Spleen (tissue), 11 donors: Measurements from ENCODE around the gene RABGAP1. TPM values are rescaled to one million over a fixed set of nuclear protein-coding genes. Genes with fewer than 3 reads are reported as not detected.

Source experiments
- DNase-seq: peaks from one replicate; pipeline ENCODE4 v3.0.0-alpha.2; 2020
- H3K27ac ChIP-seq, 8 donors: fragments of 200-600 bp; sonication (generic) in 7 of 8; 1 replicate in 4 of 8; 2 replicates in 4 of 8; pipeline versions ENCODE4 v1.5.0 to v1.8.0; 2016 to 2021; ENCODE audit warnings: inconsistent platforms in 4 of 8, mild to moderate bottlenecking in 4 of 8, moderate library complexity in 1 of 8
- H3K27me3 ChIP-seq, 7 donors: fragments of 200-600 bp; sonication (generic) in 6 of 7; replicated peaks in 1 of 7; 1 replicate in 4 of 7; 2 replicates in 3 of 7; pipeline versions ENCODE4 v1.5.0 to v1.8.0; 2016 to 2021; ENCODE audit warnings: inconsistent platforms in 3 of 7, mild to moderate bottlenecking in 1 of 7
- H3K36me3 ChIP-seq, 6 donors: fragments of 200-600 bp; sonication (generic) in 5 of 6; 1 replicate in 4 of 6; 2 replicates in 2 of 6; pipeline versions ENCODE4 v1.5.0 to v1.8.0; 2016 to 2021; ENCODE audit warnings: inconsistent platforms in 2 of 6
- H3K4me1 ChIP-seq, 6 donors: fragments of 200-600 bp; sonication (generic) in 5 of 6; 1 replicate in 3 of 6; 2 replicates in 3 of 6; pipeline versions ENCODE4 v1.5.0 to v1.8.0; 2016 to 2021; ENCODE audit warnings: inconsistent platforms in 3 of 6
- H3K4me3 ChIP-seq, 8 donors: fragments of 200-600 bp; sonication (generic) in 7 of 8; 1 replicate in 4 of 8; 2 replicates in 4 of 8; pipeline versions ENCODE4 v1.5.0 to v1.8.0; 2016 to 2021; ENCODE audit warnings: inconsistent platforms in 4 of 8, mild to moderate bottlenecking in 4 of 8, moderate library complexity in 2 of 8
- H3K9me3 ChIP-seq, 8 donors: fragments of 200-600 bp; sonication (generic) in 7 of 8; 1 replicate in 4 of 8; 2 replicates in 4 of 8; pipeline versions ENCODE4 v1.5.0 to v1.8.0; 2016 to 2021; ENCODE audit warnings: inconsistent platforms in 4 of 8
- POLR2A ChIP-seq, 3 donors: fragments of 450-650 bp; IDR thresholded peaks; one replicate each; pipeline ENCODE4 v1.5.1; 2017; ENCODE audit warnings: antibody characterized with exemption in 3 of 3, mild to moderate bottlenecking in 1 of 3
- POLR2AphosphoS5 ChIP-seq, 3 donors: sonication (generic); formaldehyde crosslinking; IDR thresholded peaks; one replicate each; pipeline ENCODE4 v1.5.1; 2017; ENCODE audit warnings: antibody characterized with exemption in 3 of 3
- WGBS, 5 donors: extraction: QIAGEN DNeasy Blood & Tissue Kit in 3 of 5; methylation state at CpG; one replicate each; pipeline versions ENCODE4 v1.1.5 to v1.1.7; 2013 to 2018; 5-methylcytosine and 5-hydroxymethylcytosine counted together
- intact Hi-C: fragments of 100-400 bp; cut with DNase I; formaldehyde crosslinking; loops from one replicate; pipeline ENCODE4 v1.15.0; 2023; ENCODE audit warnings: low total_unique reads
- polyA plus RNA-seq, 3 donors: library from polyadenylated mRNA; stranded (reverse); fragments of 200-250 nt; gene quantifications; one replicate each; pipeline ENCODE4 v1.2.1, GENCODE V29; 2013
- total RNA-seq, 7 donors: library from RNA; depleted of rRNA in 3 of 7; stranded (reverse); fragments of >200 nt in 3 of 7; fragmentation: NEBNext Ultra II Directional in 4 of 7; extraction: Animal tissue kit (Norgen Biotek cat#: 25700) in 4 of 7; gene quantifications; one replicate each; pipeline versions ENCODE4 v1.1.0 to v1.2.1, GENCODE V29; 2016 to 2021
- TF ChIP-seq, protein P1 (sequence below), 11 experiments: fragments of 200-600 bp in 7 of 11; fragments of 450-650 bp in 4 of 11; sonication (generic) in 4 of 11; IDR thresholded peaks in 8 of 11; conservative IDR thresholded peaks in 3 of 11; 1 replicate in 7 of 11; 2 replicates in 4 of 11; pipeline versions ENCODE4 v1.4.0 to v1.8.0; 2016 to 2021; ENCODE audit warnings: antibody characterized with exemption in 11 of 11, inconsistent platforms in 4 of 11, mild to moderate bottlenecking in 1 of 11
- donor health status: healthy with polysubstance abuse.
- donor health status: DM: no; HTN: no; CAD: no; lungs with moderate emphysema.
- donor health status: DM: no; HTN: no; CAD: no.
- donor health status: Bipolar disorder and iron deficiency.
- donor health status: healthy.
- donor health status: DM: no; HTN: no; CAD: no.
- donor health status: DM: yes; HTN: yes; CAD: no.

Gene RABGAP1
- total and polyA plus RNA-seq, 10 donors = 7.4 to 65.7 (median 48.6) TPM

DNA sequence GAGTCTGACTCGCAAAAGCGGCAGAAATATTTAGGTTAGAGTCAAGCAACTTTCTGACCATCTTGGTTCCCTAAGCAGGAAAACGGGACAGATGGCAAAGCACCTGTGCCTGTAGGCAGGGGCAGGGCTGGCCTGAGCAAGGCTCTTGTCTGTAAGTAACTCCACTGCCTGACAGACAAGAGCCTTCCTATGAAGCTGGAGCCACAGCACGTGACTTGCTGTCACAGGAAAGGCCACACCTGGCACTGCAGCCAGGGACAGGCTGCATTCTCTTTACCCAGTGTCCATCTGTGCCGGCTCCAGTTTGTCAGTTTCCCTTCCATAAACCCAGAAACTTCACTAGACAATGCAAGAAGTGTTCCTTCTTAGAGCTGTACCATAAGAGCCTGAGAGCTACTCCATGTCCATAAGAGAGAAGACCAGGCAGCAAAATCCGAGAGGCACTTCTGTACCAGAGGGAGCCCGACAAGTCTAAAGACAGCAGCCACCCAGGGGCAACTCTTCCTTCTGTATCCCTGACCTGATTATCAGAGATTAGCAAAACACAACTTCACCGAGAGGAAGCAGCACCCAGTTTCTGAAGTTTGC lies 170.7 kb downstream of the RABGAP1 start:
- Histone ChIP-seq H3K36me3 (peaks cover 0 to 90% (median 34%) of the 10 kb centered on the region in 6 donors), H3K4me1 (peaks cover 0 to 17% (median 13%) of the 10 kb centered on the region in 6 donors), H3K27me3 (no peaks in the 10 kb centered on the region), H3K27ac (peak overlapping the region in 6 of 8 donors; percentile 4 to 69 (median 36)), H3K9me3 (no peaks in the 10 kb centered on the region), H3K4me3 (no peak overlapping the region)
- TF ChIP-seq POLR2A (IDR thresholded peaks at IDR 0.05) (no peak), POLR2AphosphoS5 (IDR thresholded peaks at IDR 0.05) (no peak)
- TF ChIP-seq, protein P1, sequence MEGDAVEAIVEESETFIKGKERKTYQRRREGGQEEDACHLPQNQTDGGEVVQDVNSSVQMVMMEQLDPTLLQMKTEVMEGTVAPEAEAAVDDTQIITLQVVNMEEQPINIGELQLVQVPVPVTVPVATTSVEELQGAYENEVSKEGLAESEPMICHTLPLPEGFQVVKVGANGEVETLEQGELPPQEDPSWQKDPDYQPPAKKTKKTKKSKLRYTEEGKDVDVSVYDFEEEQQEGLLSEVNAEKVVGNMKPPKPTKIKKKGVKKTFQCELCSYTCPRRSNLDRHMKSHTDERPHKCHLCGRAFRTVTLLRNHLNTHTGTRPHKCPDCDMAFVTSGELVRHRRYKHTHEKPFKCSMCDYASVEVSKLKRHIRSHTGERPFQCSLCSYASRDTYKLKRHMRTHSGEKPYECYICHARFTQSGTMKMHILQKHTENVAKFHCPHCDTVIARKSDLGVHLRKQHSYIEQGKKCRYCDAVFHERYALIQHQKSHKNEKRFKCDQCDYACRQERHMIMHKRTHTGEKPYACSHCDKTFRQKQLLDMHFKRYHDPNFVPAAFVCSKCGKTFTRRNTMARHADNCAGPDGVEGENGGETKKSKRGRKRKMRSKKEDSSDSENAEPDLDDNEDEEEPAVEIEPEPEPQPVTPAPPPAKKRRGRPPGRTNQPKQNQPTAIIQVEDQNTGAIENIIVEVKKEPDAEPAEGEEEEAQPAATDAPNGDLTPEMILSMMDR (IDR thresholded peaks at IDR 0.05 in 8 of 11, conservative IDR thresholded peaks at IDR 0.05 in 3 of 11) = no peak
- 49 to 69% (median 55%) methylated on average over 6 to 8 of the region's 8 CpGs for WGBS, 5 donors
- DNase-seq = no peak
- intact Hi-C loops = no loop called here

DNA sequence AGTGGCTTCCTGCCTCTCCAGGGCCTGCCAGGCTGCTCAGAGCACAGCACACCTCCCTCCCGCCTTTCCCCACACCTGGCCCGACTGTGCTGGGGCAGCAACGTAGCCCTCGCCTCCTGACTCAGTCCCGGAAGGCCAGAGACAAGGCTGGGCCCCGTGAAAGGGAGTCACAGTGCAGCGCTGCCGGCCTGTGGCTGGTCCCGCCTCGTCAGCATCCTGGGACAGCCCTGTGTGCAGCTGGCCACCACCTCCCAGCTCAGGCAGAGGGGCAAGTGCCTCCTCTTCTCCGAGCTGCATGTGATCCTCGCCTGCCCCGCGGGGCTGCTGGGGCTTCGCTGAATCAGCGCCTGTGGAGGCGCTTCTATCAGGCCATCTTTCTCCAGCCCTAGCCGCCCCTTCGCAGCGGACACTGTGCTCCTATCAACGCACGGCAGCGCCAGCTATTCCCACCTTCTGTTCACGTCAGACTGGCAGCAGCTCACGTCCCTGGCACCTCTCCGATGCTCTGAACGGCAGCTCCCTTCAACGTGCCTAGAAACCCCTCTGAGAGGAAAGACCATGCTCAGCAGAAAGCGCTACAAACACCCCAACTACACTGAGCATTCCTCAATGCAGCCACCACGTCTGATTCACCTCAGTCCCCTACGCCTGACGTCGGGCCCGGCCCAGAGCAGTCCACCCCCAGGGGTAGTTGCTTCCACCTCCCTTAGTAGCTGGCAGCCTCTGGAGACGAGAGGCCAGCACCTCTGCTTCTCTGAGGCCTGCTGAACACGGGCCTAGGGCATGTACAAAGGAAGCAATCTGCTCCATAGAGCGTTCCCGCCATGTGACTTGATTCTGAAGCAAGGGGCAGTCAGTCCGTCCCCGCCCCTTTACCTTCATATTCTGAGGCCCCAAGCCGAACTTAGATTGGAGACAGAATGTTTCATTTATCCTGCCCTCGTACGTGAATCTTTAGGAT lies 171.5 kb downstream of the RABGAP1 start:
- peak; percentile 79 for DNase-seq
- TF ChIP-seq POLR2A (IDR thresholded peaks at IDR 0.05) (no peak), POLR2AphosphoS5 (IDR thresholded peaks at IDR 0.05) (peak in 2 of 3 donors; percentile 51 to 71)
- Histone ChIP-seq H3K27me3 (no peaks in the 10 kb centered on the region), H3K4me1 (peaks cover 0 to 17% (median 13%) of the 10 kb centered on the region in 6 donors), H3K36me3 (peaks cover 0 to 85% (median 32%) of the 10 kb centered on the region in 6 donors), H3K27ac (peak overlapping the region in 6 of 8 donors; percentile 4 to 69 (median 36)), H3K9me3 (no peaks in the 10 kb centered on the region), H3K4me3 (no peak overlapping the region)
- 67 to 74% (median 68%) methylated on average over 36 to 43 of the region's 43 CpGs for WGBS, 5 donors
- intact Hi-C loops = no loop called here

DNA sequence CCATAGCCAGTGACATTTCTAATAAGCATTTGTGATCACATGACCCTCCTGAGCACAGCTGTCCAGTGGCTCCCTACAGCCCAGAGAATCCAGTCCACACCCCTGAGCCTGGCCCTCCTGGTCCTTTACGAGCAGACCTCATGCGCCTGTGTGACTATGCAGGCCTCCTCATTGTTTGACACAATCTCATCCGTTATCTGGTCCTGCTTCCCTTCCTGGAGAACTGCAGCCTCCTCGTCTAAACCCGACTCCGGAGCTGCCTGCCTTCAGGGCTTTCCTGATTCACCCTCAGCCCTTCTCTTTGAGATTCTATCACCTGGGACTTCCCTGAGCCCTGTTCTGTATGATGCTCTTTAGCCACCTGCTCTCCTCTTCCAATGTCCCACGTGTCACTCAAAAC lies 172.4 kb downstream of the RABGAP1 start:
- H3K4me1 ChIP-seq = peaks cover 0 to 17% (median 13%) of the 10 kb centered on the region in 6 donors
- no peak for TF ChIP-seq POLR2AphosphoS5 (IDR thresholded peaks at IDR 0.05)
- TF ChIP-seq, protein P1 (IDR thresholded peaks at IDR 0.05 in 8 of 11, conservative IDR thresholded peaks at IDR 0.05 in 3 of 11) = no peak
- TF ChIP-seq POLR2A (IDR thresholded peaks at IDR 0.05) = no peak
- intact Hi-C loops = no loop called here
- H3K4me3 ChIP-seq = no peak overlapping the region
- WGBS, 5 donors = 86 to 94% (median 89%) methylated on average over 7 of the region's 7 CpGs
- H3K27ac ChIP-seq = no peak overlapping the region
- no peak for DNase-seq
- no peaks in the 10 kb centered on the region for H3K27me3 ChIP-seq
- H3K36me3 ChIP-seq = peaks cover 0 to 85% (median 24%) of the 10 kb centered on the region in 6 donors
- H3K9me3 ChIP-seq = no peaks in the 10 kb centered on the region

DNA sequence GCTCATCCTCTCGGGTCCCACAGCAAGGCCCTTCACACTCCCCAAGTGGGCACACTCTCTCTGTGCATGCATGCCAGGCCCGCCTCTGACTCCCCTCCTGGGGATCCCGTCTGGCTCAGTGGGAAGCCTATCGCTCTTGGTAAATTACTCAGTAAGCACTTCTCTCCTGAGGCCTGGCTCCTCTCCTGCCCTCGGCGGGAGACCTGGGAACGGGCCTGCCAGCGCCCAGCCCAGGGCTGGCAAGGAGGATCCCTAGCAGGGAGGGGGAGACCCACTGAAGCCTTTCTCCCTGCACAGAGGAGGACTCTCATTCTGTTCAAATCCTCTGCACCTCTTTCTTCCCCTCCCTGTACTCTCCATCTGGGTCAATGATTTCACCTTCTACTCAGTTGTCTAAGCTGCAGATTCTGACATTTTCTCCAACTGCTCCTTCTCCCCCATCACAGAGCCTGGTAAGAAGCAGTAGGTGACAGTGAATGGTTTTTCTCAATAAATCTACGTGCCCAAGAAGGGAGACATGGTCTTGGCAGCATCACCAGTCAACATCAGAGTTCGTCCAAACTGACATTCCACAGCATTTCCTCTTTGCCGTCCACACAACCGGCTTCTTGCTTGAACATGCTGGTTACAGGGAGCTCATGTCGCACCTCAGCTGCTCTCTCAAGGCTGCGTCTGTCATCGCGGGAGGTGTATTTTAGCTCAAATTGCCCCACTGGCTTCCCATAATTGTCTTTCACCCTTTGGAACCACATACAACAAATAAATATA lies 174.5 kb downstream of the RABGAP1 start:
- no peak for DNase-seq
- peaks cover 0 to 17% (median 13%) of the 10 kb centered on the region in 6 donors for H3K4me1 ChIP-seq

More for the DNA sequence above, 174.5 kb downstream of the RABGAP1 start:
- WGBS, 5 donors = 90 to 96% (median 93%) methylated on average over 16 of the region's 16 CpGs
- H3K27me3 ChIP-seq = no peaks in the 10 kb centered on the region
- H3K36me3 ChIP-seq = peaks cover 0 to 76% (median 7%) of the 10 kb centered on the region in 6 donors
- no peak overlapping the region for H3K27ac ChIP-seq
- no peak overlapping the region for H3K4me3 ChIP-seq
- TF ChIP-seq, protein P1 (IDR thresholded peaks at IDR 0.05 in 8 of 11, conservative IDR thresholded peaks at IDR 0.05 in 3 of 11) = no peak
- peak in 2 of 3 donors; percentile 3 to 38 for TF ChIP-seq POLR2AphosphoS5 (IDR thresholded peaks at IDR 0.05)
- intact Hi-C loops = no loop called here
- H3K9me3 ChIP-seq = no peaks in the 10 kb centered on the region
